Activated CD4-positive, alpha-beta T cell treated with anti-CD3 and anti-CD28 coated beads, Interleukin-2, Interleukin-6, amounts not matched to agents 100 ng/mL and 50 ng/mL, durations not matched to agents 16 hours and 8 hours (primary cell): Measurements from ENCODE around the gene STAG1.
"Not testable (repeated sequence)": the region's sequence is repeated elsewhere in the genome, so short reads cannot be mapped to it uniquely, and the experiment has no call there.

ENCODE experiments used
- DNase-seq: peaks from one replicate; pipeline ENCODE4 v3.0.0-alpha.2; 2020

Gene STAG1

DNA sequence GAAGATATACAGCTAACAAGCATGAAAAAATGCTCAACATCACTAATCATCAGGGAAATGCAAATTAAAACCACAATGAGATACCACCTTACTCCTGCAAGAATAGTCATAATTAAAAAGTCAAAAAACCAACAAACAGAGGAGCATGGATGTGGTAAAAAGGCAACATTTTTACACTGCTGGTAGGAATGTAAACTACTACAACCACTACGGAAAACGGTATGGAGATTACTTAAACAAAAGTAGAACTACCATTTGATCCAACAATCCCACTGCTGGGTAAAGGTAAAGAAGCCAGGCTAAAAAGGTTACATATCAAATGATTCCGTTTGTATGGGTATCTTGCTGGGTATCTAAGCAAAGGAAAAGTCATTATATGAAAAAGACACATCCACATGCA, 53.8 kb downstream of the STAG1 start:
- DNase-seq: no peak

DNA sequence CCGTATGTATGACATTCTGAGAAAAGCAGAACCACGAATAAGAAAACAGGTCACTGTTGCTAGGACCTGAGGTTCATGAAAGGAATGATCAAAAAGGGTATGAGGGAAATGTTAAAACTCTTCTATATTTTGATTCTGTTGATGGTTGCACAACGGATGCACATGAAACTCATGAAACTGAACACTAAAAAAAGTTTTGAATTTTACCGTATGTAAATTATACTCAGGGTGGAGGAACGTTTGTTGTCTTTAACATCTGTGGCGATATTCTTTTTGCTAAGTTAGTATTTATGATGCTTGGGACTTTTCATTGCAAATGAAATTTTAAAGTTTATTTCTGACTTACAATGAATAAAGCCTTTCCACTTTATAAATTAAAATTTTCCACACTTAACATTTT, 55.4 kb downstream of the STAG1 start:
- no peak for DNase-seq

DNA sequence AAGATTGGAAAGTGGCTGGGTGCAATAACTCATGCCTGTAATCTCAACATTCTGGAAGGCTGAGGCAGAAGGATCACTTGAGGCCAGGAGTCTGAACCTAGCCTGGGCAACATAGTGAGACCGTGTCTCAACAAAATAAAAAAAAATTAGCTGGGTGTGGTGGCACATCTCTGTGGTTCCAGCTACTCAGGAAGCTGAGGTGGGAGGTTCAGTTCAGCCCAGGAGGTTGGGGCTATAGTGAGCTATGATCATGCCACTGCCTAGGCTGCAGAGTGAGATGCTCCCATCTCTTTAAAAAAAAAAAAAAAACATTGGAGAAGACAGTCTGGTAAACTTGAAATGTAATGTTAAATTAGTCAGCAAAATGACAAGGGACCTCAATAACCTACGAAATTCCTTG, 57.9 kb downstream of the STAG1 start:
- peak; percentile 2 for DNase-seq

DNA sequence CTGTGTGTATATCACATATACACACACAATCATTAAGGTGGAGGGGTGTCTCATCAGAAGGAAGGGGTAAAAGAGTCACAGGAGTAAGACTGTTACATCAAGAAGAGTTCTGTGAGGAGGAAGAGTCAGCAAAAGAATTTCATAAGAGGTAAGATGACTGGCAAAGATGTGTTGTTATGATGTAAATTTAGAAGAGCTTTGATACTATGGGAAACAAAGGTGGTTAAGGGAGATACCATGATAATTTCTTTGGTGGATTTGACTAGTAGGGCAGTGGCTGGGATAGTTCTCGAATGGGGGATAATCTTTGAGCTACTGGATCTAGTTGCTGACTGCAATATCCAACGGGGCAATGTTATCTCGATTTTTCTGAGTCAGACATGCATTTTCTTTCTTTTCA, 61.6 kb downstream of the STAG1 start:
- no peak for DNase-seq

DNA sequence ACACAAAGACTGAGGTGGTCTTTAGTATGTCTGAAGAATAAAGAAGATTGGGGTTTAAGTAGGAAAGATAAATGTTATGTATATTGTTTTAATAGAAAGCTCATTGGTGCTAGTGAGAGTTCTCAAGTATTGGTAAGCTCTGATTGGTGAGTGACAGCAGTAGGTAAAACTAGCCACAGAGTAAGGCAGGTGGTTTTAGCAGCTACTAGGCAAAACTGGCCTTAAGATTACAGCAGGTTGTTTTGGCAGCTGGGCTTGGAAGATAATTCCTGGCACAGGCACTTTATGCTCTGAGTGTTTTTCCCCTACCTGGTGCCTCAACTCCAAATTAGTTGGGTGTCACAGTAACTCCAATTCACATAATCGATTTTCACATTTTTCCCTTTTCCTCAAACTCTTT, 66.3 kb downstream of the STAG1 start:
- DNase-seq: no peak

DNA sequence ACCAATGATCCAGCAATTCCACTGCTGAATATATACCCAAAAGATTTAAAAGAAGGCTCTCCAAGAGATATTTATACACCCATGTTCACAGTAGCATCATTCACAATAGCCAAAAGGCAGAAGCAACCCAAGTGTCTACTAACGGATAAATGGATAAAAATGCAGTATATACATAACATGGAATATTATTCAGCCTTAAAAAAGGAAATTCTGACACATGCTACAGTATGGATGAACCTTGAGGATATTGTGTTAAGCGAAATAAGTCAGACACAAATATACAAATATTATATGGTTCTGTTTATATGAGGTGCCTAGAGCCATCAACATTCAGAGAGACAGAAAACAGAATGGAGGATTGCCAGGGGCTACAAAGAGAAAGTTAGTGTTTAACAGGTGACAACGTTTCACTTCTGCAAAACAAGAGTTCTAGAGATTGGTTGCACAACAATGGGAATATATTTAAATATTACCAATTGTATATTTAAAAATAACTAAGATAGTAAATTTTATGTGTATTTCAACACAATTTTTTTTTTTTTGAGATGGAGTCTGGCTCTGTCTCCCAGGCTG, 69.4 kb downstream of the STAG1 start:
- DNase-seq: no peak

DNA sequence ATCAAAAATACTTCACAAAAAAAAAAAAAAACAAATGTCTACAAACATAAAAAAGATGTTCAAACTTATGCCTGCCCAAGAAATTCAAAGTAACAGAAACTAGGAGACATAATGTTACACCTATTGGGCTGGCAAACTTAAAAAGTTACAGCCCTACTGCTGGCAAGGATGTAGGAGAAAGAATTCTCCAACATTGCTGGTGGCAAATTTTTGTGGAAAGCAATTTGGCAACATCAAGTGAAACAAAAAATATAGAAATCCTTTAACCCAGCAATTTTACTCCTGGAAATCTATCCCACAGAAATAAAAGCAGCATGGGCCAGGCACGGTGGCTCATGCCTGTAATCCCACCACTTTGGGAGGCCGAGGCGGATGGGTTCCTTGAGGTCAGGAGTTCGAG, 73.2 kb downstream of the STAG1 start:
- no peak for DNase-seq

DNA sequence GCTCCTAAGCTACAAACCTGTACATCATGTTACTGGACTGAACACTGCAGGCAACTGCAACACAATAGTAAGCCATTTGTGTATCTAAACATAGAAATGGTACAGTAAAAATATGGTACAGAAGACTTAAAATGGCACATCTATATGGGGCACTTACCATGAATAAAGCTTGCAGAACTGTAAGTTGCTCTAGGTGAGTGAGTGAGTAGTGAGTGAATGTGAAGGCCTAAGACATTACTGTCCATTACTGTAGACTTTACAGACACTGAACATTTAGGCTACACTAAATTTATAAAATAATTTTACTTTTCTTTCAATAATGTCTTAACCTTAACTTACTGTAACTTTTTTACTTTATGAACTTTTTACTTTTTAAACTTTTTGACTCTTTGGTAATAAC, 76.2 kb downstream of the STAG1 start:
- no peak for DNase-seq

DNA sequence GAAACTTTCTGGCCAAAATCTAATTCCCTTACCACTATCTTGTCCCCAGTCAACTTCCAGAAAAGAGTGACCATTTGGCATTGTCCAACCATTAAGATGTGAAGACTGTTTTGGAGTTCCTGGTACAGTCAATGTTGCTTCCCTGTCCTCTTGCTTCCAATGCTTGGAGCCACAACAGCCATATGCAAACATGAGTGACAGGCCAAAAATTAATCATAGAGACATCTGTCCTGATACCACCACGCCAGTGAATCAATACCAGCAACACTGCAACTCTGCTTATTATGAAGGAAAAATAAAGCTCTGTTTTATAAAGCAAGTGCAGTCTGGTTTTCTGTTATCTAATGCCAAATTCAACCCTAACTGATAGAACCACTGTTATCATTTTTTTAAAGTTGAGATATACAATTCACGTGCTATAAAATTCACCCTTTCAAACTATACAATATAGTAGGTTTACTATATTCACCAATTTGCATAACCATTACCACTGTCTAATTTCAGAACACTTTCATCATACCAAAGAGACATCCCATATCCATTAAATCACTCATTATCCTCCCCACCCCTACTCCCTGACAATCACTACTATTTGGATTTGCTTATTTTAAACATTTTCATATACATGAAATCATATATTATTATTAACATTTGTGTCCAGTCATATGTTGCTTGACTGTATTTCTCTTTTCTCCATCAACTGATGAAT, 76.9 kb downstream of the STAG1 start:
- DNase-seq: no peak

DNA sequence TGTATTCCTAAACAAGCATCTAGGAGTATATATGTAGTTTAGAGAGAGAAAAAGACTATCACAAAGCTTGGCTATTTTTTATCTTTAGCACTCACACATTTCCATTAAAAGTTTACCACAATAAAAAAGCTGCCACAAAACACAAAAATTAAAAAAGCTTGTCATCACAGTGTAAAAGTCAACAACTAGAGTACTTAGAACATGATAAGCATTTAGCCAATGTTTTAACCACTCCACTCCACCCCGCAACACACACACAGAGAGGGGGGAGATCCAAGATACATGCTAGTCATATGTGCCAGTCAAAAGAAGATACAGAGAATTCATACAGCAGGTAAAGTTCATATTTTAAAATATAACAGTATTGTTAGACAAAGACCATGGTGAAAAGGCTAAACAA, 79.7 kb downstream of the STAG1 start:
- no peak for DNase-seq

DNA sequence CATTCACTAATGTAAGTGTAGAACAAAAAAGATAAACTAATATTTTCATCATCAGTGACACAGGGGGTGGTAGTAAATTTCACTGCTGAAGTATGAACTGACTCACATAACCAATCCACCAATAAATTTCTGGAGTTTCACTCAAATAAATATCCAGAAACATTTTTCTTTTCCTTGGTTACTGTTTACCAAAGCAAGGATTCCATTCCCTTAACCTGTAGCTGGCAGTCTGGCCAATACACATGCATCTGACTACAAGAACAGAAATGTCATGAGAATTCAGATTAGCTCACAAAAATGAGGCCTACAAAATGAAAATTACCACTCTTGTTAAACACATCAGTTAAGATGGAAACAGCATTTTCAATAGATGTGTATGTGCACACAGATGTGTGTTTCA, 80.3 kb downstream of the STAG1 start:
- no peak for DNase-seq

DNA sequence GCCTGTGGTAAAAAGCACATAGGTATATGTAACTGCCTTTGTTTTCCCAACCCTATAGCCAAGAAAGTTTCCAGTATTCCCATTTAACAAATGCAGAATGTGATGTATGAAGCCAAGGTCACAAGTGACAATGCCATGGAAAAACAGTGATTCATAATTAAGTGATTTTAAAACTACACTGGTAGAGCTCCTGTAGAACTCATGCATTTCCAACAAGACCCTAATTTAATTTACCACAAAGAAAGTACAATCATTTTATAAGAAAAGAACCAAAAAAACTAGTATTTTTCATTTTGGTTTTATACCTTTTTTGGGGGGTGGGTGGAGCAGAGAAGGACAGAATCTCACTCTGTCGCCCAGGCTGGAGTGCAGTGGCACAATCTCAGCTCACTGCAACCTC, 82.0 kb downstream of the STAG1 start:
- DNase-seq: no peak

DNA sequence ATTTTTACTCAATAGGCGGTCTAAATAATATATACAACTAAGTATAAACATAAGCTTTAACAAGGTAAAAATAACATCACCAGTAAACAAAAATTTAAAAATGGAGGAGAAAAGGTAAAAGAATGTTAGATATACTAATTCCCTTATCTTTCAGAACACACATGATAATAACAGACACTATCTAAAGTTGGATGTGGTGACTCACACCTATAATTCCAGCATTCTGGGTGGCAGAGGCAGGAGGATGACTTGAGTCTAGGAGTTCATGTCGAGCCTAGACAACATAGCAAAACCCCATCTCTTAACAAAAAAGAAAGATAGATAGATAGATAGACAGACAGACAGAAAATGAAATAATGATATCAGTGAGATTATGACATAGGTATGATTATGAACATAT, 85.1 kb downstream of the STAG1 start:
- no peak for DNase-seq

DNA sequence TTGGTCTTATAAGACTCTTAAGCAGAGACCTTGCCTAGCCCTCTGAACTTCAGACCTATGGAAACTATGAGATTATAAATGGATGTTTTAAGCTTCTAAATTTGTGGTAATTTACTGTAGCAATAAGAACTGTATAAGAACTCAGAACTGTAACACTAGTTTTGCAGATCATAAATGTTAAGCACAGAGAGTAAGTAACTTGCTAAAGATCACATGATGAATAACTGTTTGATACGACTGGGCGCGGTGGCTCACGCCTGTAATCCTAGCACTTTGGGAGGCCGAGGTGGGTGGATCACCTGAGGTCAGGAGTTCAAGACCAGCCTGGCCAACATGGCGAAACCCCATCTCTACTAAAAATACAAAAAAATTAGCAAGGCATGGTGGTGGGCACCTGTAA, 85.9 kb downstream of the STAG1 start:
- not testable (repeated sequence) for DNase-seq

DNA sequence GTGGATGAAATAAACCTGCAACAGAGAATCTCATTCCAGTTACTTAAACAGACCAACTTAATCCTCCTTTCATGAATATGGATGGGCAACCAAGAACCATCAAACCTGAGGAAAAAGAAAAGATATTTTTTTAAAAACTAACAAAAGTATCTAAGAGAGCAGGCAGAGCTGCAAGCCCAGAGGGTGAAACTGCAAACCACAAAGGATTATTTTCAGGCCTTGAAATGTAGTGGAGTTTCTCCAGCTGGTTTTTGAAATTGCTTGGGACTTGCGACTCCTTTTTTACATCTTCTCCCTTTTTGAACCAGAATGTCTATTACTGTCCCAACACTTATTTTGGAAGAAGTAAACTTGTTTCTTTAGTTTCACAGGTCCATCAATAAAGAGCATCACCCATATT, 87.4 kb downstream of the STAG1 start:
- no peak for DNase-seq

DNA sequence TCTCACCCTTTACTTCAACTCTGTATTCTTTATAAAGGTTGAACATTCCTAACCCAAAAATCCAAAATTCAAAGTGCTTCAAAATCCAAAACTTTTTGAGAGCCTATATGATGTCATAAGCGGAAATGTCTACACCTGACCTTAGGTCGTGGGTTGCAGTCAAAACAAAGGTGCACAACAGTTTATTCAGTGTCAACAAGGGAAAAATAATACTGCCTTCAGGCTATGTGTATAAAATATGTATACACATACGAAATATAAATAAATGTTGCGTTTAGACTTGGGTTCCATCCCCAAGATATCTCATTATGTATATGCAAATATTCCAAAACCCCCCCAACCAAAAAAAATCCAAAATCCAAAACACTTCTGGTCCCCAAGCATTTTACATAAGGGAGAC, 90.9 kb downstream of the STAG1 start:
- no peak for DNase-seq

DNA sequence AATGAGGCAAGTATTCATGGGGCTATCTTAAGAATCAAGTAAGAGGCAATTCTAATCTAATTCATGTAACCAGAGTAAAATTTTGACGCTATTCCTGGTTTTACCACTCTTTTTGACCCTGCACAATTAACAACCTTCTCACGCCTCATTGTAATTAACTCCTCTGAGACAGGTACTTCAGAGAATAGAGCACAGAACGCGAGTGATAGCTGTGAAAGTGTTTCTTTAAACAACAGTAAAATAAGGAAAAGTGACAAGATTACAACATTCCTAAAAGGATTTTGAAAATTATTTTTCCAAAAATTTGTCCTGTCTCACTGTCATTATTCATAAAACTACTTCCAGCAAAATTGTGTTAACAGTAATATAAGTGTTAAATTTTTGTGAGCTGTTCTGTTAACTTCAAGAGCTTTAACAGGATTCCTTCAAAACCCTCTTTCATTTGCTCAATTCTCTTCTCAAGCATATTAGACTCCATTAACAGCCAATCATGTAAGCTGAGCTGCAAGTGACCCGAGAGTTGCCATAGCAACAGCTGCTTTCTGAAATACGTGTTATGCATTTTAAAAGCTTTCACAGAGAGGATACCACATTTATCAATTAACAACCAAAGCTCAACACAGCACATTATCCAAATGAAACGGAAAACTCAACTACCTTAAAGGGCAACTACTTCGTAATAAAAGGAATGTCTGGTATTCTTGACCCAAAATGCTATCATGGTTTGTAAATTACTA, 93.1 kb downstream of the STAG1 start:
- DNase-seq: no peak

DNA sequence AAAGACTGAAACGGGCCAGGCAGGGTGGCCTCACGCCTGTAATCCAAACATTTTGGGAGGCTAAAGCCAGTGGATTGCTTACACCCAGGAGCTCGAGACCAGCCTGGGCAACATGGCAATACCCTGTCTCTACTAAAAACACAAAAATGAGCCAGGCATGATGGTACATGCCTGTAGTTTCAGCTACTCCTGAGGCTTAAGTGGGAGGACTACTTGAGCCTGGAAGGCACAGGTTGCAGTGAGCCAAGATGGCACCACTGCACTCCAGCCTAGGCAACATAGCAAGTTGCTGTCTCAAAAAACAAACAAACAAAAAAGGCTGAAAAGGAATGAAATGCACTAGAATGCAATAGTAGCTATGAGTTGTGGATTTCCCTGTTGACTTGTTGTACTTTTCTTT, 94.7 kb downstream of the STAG1 start:
- no peak for DNase-seq

DNA sequence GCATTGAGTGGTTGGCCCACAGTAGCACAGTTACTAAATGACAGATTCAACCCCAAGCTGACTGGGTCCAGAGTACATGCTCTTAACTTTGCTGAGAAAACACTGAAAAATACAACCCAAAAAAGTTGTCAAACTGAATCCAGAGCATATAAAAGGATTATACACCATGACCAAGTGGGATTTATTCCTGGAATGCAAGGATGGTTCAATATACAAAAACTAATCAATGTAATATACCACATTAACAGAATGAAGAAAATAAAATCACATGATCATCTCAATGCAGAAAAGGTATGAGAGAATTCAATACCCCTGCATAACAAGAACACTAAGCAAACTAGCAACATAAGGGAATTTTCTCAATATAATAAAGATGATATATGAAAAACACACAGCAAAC, 98.5 kb downstream of the STAG1 start:
- DNase-seq: no peak

DNA sequence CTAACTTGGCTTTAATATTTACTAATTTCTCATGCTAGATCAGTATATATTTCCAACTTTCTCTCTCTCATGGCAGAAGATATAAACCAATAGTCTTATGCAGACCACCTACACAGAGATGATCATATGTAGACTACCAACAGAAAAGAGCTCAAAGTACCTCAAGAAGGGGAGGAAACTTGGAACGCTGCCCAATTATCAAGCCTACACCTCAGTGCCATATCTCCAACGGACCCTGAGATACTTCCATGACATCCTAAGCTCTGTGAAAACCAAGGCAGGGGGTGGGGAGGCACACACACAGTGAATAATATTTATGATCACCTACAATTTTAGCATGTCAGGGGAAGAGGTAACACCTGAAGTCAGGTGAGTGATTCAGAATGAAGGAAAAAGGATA, 100.6 kb downstream of the STAG1 start:
- DNase-seq: no peak

DNA sequence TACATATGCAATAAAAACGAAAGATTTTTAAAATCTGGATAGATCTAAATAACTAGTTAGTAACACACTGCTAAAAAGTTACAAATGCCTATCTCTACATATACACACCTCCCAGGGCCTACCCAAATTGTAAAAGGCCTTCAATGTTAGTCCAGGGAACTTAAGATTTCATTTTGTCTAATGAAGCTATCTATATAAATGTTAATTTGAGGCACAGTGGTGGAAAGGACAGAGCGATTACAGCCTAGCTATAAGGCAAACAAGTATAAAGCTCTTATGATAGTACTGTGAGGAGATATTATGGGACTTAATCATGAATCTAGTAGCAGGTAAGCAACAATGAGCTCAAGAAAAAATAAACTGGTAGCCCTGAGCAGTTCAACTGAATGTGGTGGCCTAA, 101.7 kb downstream of the STAG1 start:
- no peak for DNase-seq

DNA sequence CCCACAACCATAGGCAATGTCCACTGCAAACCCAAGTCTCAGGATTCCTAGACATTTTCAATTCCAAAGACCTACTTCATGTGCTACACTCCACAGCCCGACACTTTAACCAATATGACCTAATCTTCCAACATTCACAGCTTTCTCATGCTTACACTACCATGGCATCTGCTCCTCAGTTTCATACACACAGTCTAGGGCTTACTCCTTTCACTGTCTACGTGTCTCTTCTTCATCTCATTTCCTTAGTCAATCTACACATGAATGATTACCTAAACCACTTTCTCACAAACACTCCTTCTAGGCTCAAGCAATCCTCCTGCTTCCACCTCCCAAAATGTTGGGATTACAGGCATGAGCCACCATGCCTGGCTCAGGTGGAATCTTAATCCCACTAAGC, 106.3 kb downstream of the STAG1 start:
- no peak for DNase-seq

DNA sequence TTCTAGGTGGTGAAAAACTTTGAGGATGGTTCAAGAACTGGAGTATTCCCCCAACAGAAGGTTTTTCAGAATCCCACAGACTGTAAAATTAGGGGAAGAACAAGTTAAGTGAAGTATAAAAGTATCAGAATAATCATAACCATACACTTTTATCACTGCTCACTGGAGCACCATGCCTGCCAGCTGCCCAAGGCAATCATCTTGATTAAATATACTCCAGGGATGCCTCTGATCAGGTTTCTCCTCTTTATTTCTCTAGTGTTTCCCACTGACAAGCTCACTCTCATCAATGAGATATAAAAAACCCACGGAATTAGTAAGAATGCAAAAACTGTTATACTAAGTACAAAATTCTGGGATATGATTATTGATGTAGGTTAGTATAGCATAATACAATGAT, 108.0 kb downstream of the STAG1 start:
- no peak for DNase-seq

DNA sequence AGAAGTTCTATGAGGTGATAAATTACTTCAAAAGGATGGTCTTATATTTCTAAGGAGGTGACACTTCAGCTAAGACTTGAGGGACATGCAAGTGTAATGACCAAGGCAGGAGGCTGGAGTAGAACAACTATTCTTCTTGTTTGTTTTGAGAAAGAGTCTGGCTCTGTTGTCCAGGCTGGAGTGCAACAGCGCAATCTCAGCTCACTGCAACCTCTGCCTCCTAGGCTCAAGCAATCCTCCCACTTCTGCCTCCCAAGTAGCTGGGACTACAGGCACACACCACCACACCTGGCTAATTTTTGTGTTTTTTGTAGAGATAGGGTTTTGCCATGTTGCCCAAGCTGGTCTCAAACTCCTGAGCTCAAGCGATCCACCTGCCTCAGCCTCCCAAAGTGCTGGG, 108.8 kb downstream of the STAG1 start:
- not testable (repeated sequence) for DNase-seq

DNA sequence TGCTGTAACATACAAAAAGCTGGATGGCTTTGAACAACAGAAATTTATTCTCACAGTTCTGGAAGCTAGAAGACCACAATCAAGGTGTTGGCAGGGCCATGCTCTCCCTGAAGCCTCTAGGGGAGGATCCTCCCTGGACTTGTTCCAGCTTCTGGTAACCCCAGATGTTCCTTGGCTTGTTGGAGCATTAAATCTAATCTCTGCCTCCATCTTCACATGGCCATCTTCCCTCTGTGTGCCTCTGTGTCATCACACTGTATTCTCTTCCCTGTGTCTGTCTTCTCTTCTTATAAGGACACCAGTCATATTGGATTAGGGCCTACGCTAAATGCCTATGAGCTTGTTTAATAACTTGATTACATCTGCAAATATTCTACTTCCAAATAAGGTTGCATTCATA, 109.5 kb downstream of the STAG1 start:
- DNase-seq: no peak
